Endodermal cell (in vitro differentiated cells): ENCODE data around the gene COL21A1. TPM values are rescaled to one million over a fixed set of nuclear protein-coding genes. Genes with fewer than 3 reads are reported as not detected.

ENCODE experiments used
- DNase-seq: peaks from one replicate; pipeline ENCODE4 v3.0.0-alpha.2; 2017
- H3K27ac ChIP-seq: 2 replicates; pipeline ENCODE4 v1.5.1; 2013; ENCODE audit warnings: mild to moderate bottlenecking, low read depth, low read length, moderate library complexity
- H3K27me3 ChIP-seq: 2 replicates; pipeline ENCODE4 v1.6.1; 2013; ENCODE audit warnings: mild to moderate bottlenecking, low read length, moderate library complexity; ENCODE audit not compliant: insufficient read depth, control insufficient read depth, poor library complexity, severe bottlenecking
- H3K36me3 ChIP-seq: 2 replicates; pipeline ENCODE4 v1.7.0; 2013; ENCODE audit warnings: mild to moderate bottlenecking, low read length, moderate library complexity; ENCODE audit not compliant: control insufficient read depth, insufficient read depth
- H3K4me1 ChIP-seq: one replicate; pipeline ENCODE4 v1.7.0; 2013; ENCODE audit warnings: low read length; ENCODE audit not compliant: control insufficient read depth, insufficient read depth
- H3K4me3 ChIP-seq: 2 replicates; pipeline ENCODE4 v1.5.1; 2013; ENCODE audit warnings: mild to moderate bottlenecking, low read length, moderate library complexity
- H3K9ac ChIP-seq: 2 replicates; pipeline ENCODE4 v1.6.1; 2013; ENCODE audit warnings: mild to moderate bottlenecking, low read length, moderate library complexity; ENCODE audit not compliant: poor library complexity, severe bottlenecking; ENCODE audit errors: extremely low read depth
- H3K9me3 ChIP-seq: 2 replicates; pipeline ENCODE4 v1.6.1; 2013; ENCODE audit warnings: mild to moderate bottlenecking, low read length, moderate library complexity; ENCODE audit not compliant: control insufficient read depth
- H3K27ac Mint-ChIP-seq: 2 replicates; pipeline ENCODE4 v1.8.0; 2020; ENCODE audit warnings: mixed read lengths
- H3K27me3 Mint-ChIP-seq: 2 replicates; pipeline ENCODE4 v1.8.0; 2021; ENCODE audit warnings: mild to moderate bottlenecking, mixed read lengths; ENCODE audit not compliant: insufficient read depth
- H3K36me3 Mint-ChIP-seq: 2 replicates; pipeline ENCODE4 v1.8.0; 2020; ENCODE audit warnings: low read depth, mixed read lengths
- H3K4me1 Mint-ChIP-seq: 2 replicates; pipeline ENCODE4 v1.8.0; 2020; ENCODE audit warnings: mixed read lengths
- H3K4me3 Mint-ChIP-seq: 2 replicates; pipeline ENCODE4 v1.8.0; 2020; ENCODE audit warnings: mild to moderate bottlenecking, moderate library complexity, mixed read lengths
- H3K9me3 Mint-ChIP-seq: 2 replicates; pipeline ENCODE4 v1.8.0; 2020; ENCODE audit warnings: mild to moderate bottlenecking, mixed read lengths
- WGBS, 2 experiments: methylation state at CpG; one replicate each; pipeline versions ENCODE4 v1.1.5 to v1.1.7; 2013; ENCODE audit warnings: missing lambda C conversion rate in 2 of 2, mixed read lengths in 1 of 2; ENCODE audit not compliant: insufficient coverage in 1 of 2, insufficient read length in 1 of 2; 5-methylcytosine and 5-hydroxymethylcytosine counted together
- long read RNA-seq, 4 experiments: library from polyadenylated mRNA in 2 of 4; library from RNA in 1 of 4; library from capped mRNA in 1 of 4; stranded (forward) in 3 of 4; unstranded in 1 of 4; transcript quantifications; one replicate each; pipeline ENCODE4 v2.0.0, GENCODE V29; 2020 to 2021; ENCODE audit warnings: inconsistent platforms in 1 of 4
- polyA plus RNA-seq, 2 experiments: library from polyadenylated mRNA; stranded (reverse); fragments of 50-300 nt; gene quantifications; one replicate each; pipeline ENCODE4 v1.2.3, GENCODE V29; 2013
- total RNA-seq, 2 donors: library from RNA; stranded (reverse); fragmentation: NEBNext Ultra II Directional in 1 of 2; extraction: Animal tissue kit (Norgen Biotek cat#: 25700) in 1 of 2; gene quantifications; 2 replicates in 1 of 2; 3 replicates in 1 of 2; pipeline ENCODE4 v1.2.1, GENCODE V29; 2021
- TF ChIP-seq, protein P1 (sequence below): fragments of 200-600 bp; sonication (generic); conservative IDR thresholded peaks from 2 replicates; pipeline ENCODE4 v1.5.0; 2021; ENCODE audit warnings: antibody characterized with exemption, mild to moderate bottlenecking

The COL21A1 gene
- total RNA-seq = 1 to 10 TPM in 1 of 2 donors, under 1 TPM in 1; 0.71 to 1.9 TPM
- 1.5 TPM for polyA plus RNA-seq (2013, experiment 1 of 2)
- 0.79 TPM for polyA plus RNA-seq (2013, experiment 2 of 2)
- long read RNA-seq, experiment 1 = 0 reads
- long read RNA-seq, experiment 2, partial matches to known transcripts = 0 of 1 reads
- long read RNA-seq, experiment 2, other reads (novel, unspliced or antisense) = 1 of 1 reads
- long read RNA-seq, experiment 3 = 0 reads
- long read RNA-seq, experiment 4, partial matches to known transcripts = 1 of 1 reads
- long read RNA-seq, experiment 4, other reads (novel, unspliced or antisense) = 0 of 1 reads

DNA sequence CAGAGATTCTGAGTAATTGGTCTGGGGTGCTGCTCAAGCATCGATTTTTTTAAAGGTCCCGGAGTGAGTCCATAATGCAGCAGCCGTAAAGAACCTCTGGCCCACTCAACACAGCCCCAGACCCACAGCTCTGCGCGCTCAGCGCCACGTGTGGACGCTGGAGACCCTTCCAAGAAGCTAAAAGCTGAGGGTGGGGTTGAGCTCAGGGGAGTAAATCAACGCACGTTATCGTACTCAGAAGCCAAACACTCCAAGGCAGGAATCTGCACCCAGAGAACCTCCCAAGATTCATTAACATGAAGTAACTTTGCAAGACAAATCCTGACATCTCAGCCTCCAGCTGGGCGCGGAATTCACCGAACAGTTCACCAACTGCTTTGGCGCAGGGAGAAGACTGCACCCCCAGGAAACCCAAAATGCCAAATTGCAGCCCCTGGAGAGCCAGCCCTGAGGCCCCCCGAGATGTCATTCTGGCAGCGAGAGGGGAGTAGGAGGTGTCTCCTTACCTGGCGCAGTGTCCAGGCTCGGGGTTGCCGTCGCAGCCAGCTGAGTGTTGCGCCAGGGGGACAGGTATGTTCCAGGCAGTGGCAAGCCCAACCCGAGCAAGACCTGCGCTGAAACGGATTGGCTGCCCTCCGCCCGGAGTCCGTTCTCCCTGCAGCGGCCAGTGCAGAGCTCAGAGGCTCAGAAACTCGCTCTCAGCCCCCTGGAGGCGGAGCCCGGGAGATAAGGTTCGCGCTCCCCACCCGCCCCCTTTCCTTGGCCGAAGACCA lies at the start of gene COL21A1:
Gene COL21A1, minus strand, starts transcription at position 700 of the 773 bp plus-strand sequence. CDS start 64,962 bp downstream, outside the sequence.
- 2% methylated on average over 9 to 36 of the region's 36 CpGs for WGBS, 2 experiments
- Histone ChIP-seq H3K36me3 (no peaks in the 10 kb centered on the region), H3K27ac (no peak within 1 kb of the TSS), H3K9me3 (no peaks in the 10 kb centered on the region), H3K9ac (peak within 1 kb of the TSS; percentile 26), H3K27me3 (peaks cover 12% of the 10 kb centered on the region), H3K4me1 (no peaks in the 10 kb centered on the region), H3K4me3 (peak within 1 kb of the TSS; percentile 83)
- Mint-ChIP-seq H3K27me3 (peaks cover 46% of the 10 kb centered on the region), H3K36me3 (no peaks in the 10 kb centered on the region), H3K4me1 (peaks cover 3% of the 10 kb centered on the region), H3K4me3 (peak within 1 kb of the TSS; percentile 69), H3K27ac (peak within 1 kb of the TSS; percentile 11), H3K9me3 (no peaks in the 10 kb centered on the region)
- TF ChIP-seq, protein P1, sequence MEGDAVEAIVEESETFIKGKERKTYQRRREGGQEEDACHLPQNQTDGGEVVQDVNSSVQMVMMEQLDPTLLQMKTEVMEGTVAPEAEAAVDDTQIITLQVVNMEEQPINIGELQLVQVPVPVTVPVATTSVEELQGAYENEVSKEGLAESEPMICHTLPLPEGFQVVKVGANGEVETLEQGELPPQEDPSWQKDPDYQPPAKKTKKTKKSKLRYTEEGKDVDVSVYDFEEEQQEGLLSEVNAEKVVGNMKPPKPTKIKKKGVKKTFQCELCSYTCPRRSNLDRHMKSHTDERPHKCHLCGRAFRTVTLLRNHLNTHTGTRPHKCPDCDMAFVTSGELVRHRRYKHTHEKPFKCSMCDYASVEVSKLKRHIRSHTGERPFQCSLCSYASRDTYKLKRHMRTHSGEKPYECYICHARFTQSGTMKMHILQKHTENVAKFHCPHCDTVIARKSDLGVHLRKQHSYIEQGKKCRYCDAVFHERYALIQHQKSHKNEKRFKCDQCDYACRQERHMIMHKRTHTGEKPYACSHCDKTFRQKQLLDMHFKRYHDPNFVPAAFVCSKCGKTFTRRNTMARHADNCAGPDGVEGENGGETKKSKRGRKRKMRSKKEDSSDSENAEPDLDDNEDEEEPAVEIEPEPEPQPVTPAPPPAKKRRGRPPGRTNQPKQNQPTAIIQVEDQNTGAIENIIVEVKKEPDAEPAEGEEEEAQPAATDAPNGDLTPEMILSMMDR = peak; percentile 74
- peak; percentile 96 for DNase-seq

DNA sequence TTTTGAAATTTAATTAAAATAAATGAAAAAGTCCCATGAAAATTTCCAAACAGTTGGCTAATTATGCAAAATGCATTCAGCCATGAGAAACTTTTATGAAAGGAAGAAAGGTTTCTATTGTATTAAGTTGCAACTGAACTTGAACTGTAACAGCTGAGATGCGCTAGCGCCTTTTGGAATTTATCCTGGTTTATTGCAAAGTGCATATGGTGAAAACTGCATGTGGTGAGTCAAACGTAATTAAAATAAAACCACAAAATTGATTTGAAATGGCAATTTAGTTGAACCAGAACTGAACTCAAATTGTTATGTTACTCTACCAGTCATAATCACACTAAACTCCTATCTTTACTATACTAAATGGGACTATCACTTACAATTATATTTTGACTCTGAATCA lies 46.4 kb upstream of the COL21A1 start:
- Mint-ChIP-seq H3K9me3 (no peaks in the 10 kb centered on the region), H3K36me3 (no peaks in the 10 kb centered on the region), H3K4me3 (no peak overlapping the region), H3K27me3 (no peaks in the 10 kb centered on the region), H3K4me1 (peaks cover 3% of the 10 kb centered on the region), H3K27ac (no peak overlapping the region)
- Histone ChIP-seq H3K9me3 (no peaks in the 10 kb centered on the region), H3K36me3 (no peaks in the 10 kb centered on the region), H3K4me1 (peaks cover 6% of the 10 kb centered on the region), H3K4me3 (no peak overlapping the region), H3K27ac (no peak overlapping the region), H3K27me3 (no peaks in the 10 kb centered on the region), H3K9ac (no peak overlapping the region)
- DNase-seq = no peak
- 92 to 100% methylated on average over 2 to 3 of the region's 3 CpGs for WGBS, 2 experiments
- TF ChIP-seq, protein P1 = no peak

DNA sequence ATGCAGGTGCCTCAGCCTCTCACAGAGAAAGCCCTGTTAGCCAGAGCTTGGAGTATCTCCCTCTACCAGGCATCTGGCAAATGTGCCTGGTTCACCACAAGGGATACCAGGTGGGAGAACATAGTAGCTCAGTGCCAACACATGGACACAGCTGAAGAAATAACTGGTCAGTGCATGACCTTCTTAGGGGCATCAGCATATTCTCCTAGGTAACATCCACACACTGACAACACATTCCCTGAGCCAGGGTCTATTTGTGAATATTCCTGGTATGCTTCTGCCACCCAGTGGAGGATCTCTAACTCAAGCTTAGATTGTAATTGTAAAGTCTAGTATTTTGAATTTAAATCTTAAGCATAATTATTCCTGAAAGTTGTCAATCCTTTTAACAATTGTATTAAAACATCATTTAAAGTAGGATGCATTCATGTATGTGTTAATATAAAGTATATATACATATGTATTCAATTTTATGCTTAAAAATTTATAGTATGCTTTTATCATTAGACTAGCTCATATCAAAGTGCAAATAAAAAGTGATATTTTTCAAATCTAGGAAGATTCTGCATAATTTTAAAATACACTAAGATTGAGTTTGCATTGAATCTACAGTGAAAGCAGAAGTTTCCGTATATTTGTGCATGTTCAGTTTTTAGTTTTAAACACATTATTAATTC lies 45.3 kb upstream of the COL21A1 start:
- H3K27ac ChIP-seq = no peak overlapping the region
- TF ChIP-seq, protein P1 = peak; percentile 90
- no peak overlapping the region for H3K4me3 ChIP-seq
- H3K9ac ChIP-seq = no peak overlapping the region
- H3K36me3 ChIP-seq = no peaks in the 10 kb centered on the region
- peaks cover 6% of the 10 kb centered on the region for H3K4me1 ChIP-seq
- Mint-ChIP-seq H3K4me3 (no peak overlapping the region), H3K4me1 (peaks cover 7% of the 10 kb centered on the region), H3K36me3 (no peaks in the 10 kb centered on the region), H3K27me3 (no peaks in the 10 kb centered on the region), H3K27ac (peak overlapping the region; percentile 76), H3K9me3 (no peaks in the 10 kb centered on the region)
- no peaks in the 10 kb centered on the region for H3K27me3 ChIP-seq
- H3K9me3 ChIP-seq = peaks cover 5% of the 10 kb centered on the region
- peak; percentile 76 for DNase-seq
- WGBS, 2 experiments = 90% methylated on average over 1 of the region's 1 CpG; no CpG with 5 or more reads in 1 of the 2 experiments
